ENCODE results near the gene MPIG6B. TPM values are rescaled to one million over a fixed set of nuclear protein-coding genes. Genes with fewer than 3 reads are reported as not detected.

The MPIG6B gene
- total and polyA plus RNA-seq, 7 donors, result 0.13 TPM; not detected in 6

GRCh38 chr6:31691564-31692108 lies 31.5 kb upstream of the MPIG6B start:
- intact Hi-C loops (cut with DNase I), result no loop called here
- WGBS, 2 donors, result 96 to 97% methylated on average over 12 of the region's 12 CpGs
- Histone ChIP-seq H3K27ac (no peak overlapping the region), H3K4me1 (no peaks in the 10 kb centered on the region), H3K36me3 (peaks cover 67 to 99% (median 86%) of the 10 kb centered on the region in 4 donors), H3K4me3 (no peak overlapping the region), H3K27me3 (no peaks in the 10 kb centered on the region), H3K9me3 (no peaks in the 10 kb centered on the region)
- TF ChIP-seq CTCF (IDR thresholded peaks at IDR 0.05) (no peak), POLR2A (IDR thresholded peaks at IDR 0.05) (no peak)
- DNase-seq, result no peak

- no peak for TF ChIP-seq POLR2AphosphoS5 (IDR thresholded peaks at IDR 0.05)
- TF ChIP-seq CTCF (IDR thresholded peaks at IDR 0.05), result no peak
- H3K4me3 ChIP-seq, result no peak overlapping the region
- H3K27me3 ChIP-seq, result no peaks in the 10 kb centered on the region
- 86 to 88% methylated on average over 4 of the region's 4 CpGs for WGBS, 2 donors
- no peak for DNase-seq
- H3K27ac ChIP-seq, result no peak overlapping the region
- peaks cover 59 to 99% (median 84%) of the 10 kb centered on the region in 4 donors for H3K36me3 ChIP-seq
- no peaks in the 10 kb centered on the region for H3K4me1 ChIP-seq
- intact Hi-C loops (cut with DNase I), result no loop called here
- H3K9me3 ChIP-seq, result no peaks in the 10 kb centered on the region
These were observed 30.8 kb upstream of the MPIG6B start for GRCh38 chr6:31692353-31692752.

- H3K36me3 ChIP-seq, result peaks cover 54 to 99% (median 81%) of the 10 kb centered on the region in 4 donors
These were observed 30.3 kb upstream of the MPIG6B start for GRCh38 chr6:31692886-31693285.

DNA sequence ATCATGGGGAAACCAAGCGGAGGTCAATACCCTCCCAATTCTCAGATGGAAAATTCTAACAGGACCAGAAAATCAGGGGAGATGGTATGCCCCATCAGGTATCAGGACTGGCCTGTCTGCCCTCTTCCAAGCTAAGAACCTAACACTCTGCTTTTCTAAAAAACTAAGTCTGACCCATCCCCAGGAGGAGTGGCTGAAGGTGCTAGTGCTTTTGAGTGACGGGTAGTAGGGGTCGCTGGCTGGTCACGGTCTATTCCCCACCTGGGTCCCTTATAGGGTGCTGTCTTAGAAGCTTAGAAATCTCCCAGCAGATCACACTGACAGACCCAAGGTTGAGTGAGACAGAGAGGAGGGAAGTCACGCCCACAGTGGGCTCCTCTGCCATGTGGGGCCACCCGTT lies 29.6 kb upstream of the MPIG6B start:
- Histone ChIP-seq H3K4me1 (no peaks in the 10 kb centered on the region), H3K36me3 (peaks cover 48 to 97% (median 74%) of the 10 kb centered on the region in 4 donors), H3K27me3 (no peaks in the 10 kb centered on the region), H3K27ac (no peak overlapping the region), H3K9me3 (no peaks in the 10 kb centered on the region), H3K4me3 (no peak overlapping the region)
- WGBS, 2 donors, result 93% methylated on average over 6 of the region's 6 CpGs
- intact Hi-C loops (cut with DNase I), result no loop called here
- no peak for DNase-seq
- TF ChIP-seq EP300 (IDR thresholded peaks at IDR 0.05), result no peak
- TF ChIP-seq CTCF (IDR thresholded peaks at IDR 0.05), result no peak
- TF ChIP-seq POLR2AphosphoS5 (IDR thresholded peaks at IDR 0.05), result no peak
- no peak for TF ChIP-seq POLR2A (IDR thresholded peaks at IDR 0.05)

More at GRCh38 chr6:31692886-31693285, 30.3 kb upstream of the MPIG6B start:
- H3K4me3 ChIP-seq, result no peak overlapping the region
- no peaks in the 10 kb centered on the region for H3K9me3 ChIP-seq
- DNase-seq, result no peak
- WGBS, 2 donors, result 91 to 93% methylated on average over 9 of the region's 9 CpGs
- H3K4me1 ChIP-seq, result no peaks in the 10 kb centered on the region
- TF ChIP-seq CTCF (IDR thresholded peaks at IDR 0.05), result no peak
- no peak for TF ChIP-seq EP300 (IDR thresholded peaks at IDR 0.05)
- TF ChIP-seq POLR2AphosphoS5 (IDR thresholded peaks at IDR 0.05), result no peak
- TF ChIP-seq POLR2A (IDR thresholded peaks at IDR 0.05), result no peak
- intact Hi-C loops (cut with DNase I), result no loop called here
- H3K27me3 ChIP-seq, result no peaks in the 10 kb centered on the region
- H3K27ac ChIP-seq, result no peak overlapping the region

GRCh38 chr6:31697555-31697954 lies 25.6 kb upstream of the MPIG6B start:
- no peak overlapping the region for H3K27ac ChIP-seq
- intact Hi-C loops (cut with DNase I), result no loop called here
- WGBS, 2 donors, result 61 to 62% methylated on average over 3 of the region's 3 CpGs
- H3K36me3 ChIP-seq, result peaks cover 20 to 80% (median 46%) of the 10 kb centered on the region in 4 donors
- DNase-seq, result no peak
- H3K4me1 ChIP-seq, result peaks cover 0 to 29% (median 19%) of the 10 kb centered on the region in 4 donors
- H3K9me3 ChIP-seq, result no peaks in the 10 kb centered on the region
- H3K4me3 ChIP-seq, result no peak overlapping the region
- no peaks in the 10 kb centered on the region for H3K27me3 ChIP-seq
- TF ChIP-seq EP300 (IDR thresholded peaks at IDR 0.05) (no peak), POLR2A (IDR thresholded peaks at IDR 0.05) (no peak), CTCF (IDR thresholded peaks at IDR 0.05) (no peak), POLR2AphosphoS5 (IDR thresholded peaks at IDR 0.05) (no peak)

Data from sigmoid colon (tissue), 7 donors.